HepG2 (cell line): ENCODE data around the gene EFS. TPM values are rescaled to one million over a fixed set of nuclear protein-coding genes. Genes with fewer than 3 reads are reported as not detected.

Experiments
- ATAC-seq: fragments of 200-7000 bp; cut with Tn5 transposase; 3 replicates; pipeline ENCODE4 v1.9.1; 2020; ENCODE audit warnings: mild to moderate bottlenecking, moderate library complexity
- BruUV-seq: library from RNA; stranded (reverse); fragments of 400-500 nt; replicated peaks from 2 replicates; lab custom pipeline; 2021; lab: Mats Ljungman, UMichigan
- CTCF ChIA-PET: fragments of 300-600 bp; formaldehyde crosslinking; extraction: SDS; loops from one replicate; lab custom pipeline; 2021; ENCODE audit warnings: low total read pairs, inconsistent platforms, low intra/inter-chr PET ratio; lab: Yijun Ruan, JAX
- POLR2A ChIA-PET: fragments of 350-600 bp; sonication (Branson Sonifier 250); formaldehyde crosslinking; loops from one replicate; lab custom pipeline; 2020; ENCODE audit warnings: antibody characterized with exemption, inconsistent platforms; lab: Yijun Ruan, JAX
- DNase-seq: peaks from one replicate; pipeline ENCODE4 v3.0.0-alpha.2; 2015; ENCODE audit warnings: low spot score
- FAIRE-seq: peaks from 3 replicates; lab custom pipeline; 2011; peaks lifted over from hg19 to GRCh38; lab: Jason Lieb, UNC
- H2AFZ ChIP-seq: one replicate; pipeline ENCODE4 v1.6.1; 2011; ENCODE audit warnings: low read length, inconsistent platforms
- H3K27ac ChIP-seq: fragments of 300-600 bp; 3 replicates; pipeline ENCODE4 v1.8.0; 2011; ENCODE audit warnings: mixed run types, mild to moderate bottlenecking, mixed read lengths, low read length, inconsistent platforms; ENCODE audit not compliant: insufficient read depth; ENCODE audit errors: extremely low read length
- H3K27me3 ChIP-seq, 2 experiments: fragments of 200-600 bp in 1 of 2; 2 replicates in 1 of 2; 3 replicates in 1 of 2; pipeline versions ENCODE4 v1.6.0 to v1.8.0; 2011; ENCODE audit warnings: low read length in 2 of 2, mild to moderate bottlenecking in 2 of 2, moderate library complexity in 2 of 2, inconsistent platforms in 1 of 2; ENCODE audit not compliant: insufficient read depth in 2 of 2, control insufficient read depth in 1 of 2
- H3K36me3 ChIP-seq, 2 experiments: fragments of 200-600 bp in 1 of 2; replicated peaks in 1 of 2; 2 replicates in 1 of 2; 3 replicates in 1 of 2; pipeline versions ENCODE4 v1.5.1 to v1.8.0; 2011; ENCODE audit warnings: low read length in 2 of 2, inconsistent platforms in 1 of 2; ENCODE audit not compliant: insufficient read depth in 2 of 2, control insufficient read depth in 1 of 2
- H3K4me1 ChIP-seq: 2 replicates; pipeline ENCODE4 v1.5.1; 2012; ENCODE audit warnings: low read length, inconsistent platforms; ENCODE audit not compliant: insufficient read depth
- H3K4me2 ChIP-seq: 2 replicates; pipeline ENCODE4 v1.6.0; 2011; ENCODE audit warnings: low read depth, low read length, inconsistent platforms
- H3K4me3 ChIP-seq, 3 experiments: fragments of 200-600 bp in 1 of 3; sonication (generic), shearing (Covaris generic) in 1 of 3; replicated peaks in 1 of 3; 2 replicates each; pipeline ENCODE4 v1.5.1; 2011 to 2016; ENCODE audit warnings: low read length in 3 of 3, inconsistent platforms in 2 of 3, low read depth in 2 of 3, mild to moderate bottlenecking in 2 of 3, control low read depth in 1 of 3, mixed read lengths in 1 of 3; ENCODE audit not compliant: insufficient read depth in 1 of 3
- H3K79me2 ChIP-seq: one replicate; pipeline ENCODE4 v1.6.1; 2011; ENCODE audit warnings: low read length, inconsistent platforms; ENCODE audit not compliant: insufficient read depth
- H3K9ac ChIP-seq: 2 replicates; pipeline ENCODE4 v1.6.0; 2011; ENCODE audit warnings: mild to moderate bottlenecking, low read depth, low read length, inconsistent platforms; ENCODE audit not compliant: insufficient read depth
- H3K9me3 ChIP-seq: 2 replicates; pipeline ENCODE4 v1.5.1; 2012; ENCODE audit warnings: mild to moderate bottlenecking, low read length
- H4K20me1 ChIP-seq: 2 replicates; pipeline ENCODE4 v1.6.0; 2011; ENCODE audit warnings: inconsistent platforms, mild to moderate bottlenecking, low read length, moderate library complexity; ENCODE audit not compliant: insufficient read depth
- ATF5 ChIP-seq: sonication (generic); formaldehyde crosslinking; IDR thresholded peaks from 2 replicates; pipeline ENCODE4 v1.4.0; 2020; ENCODE audit warnings: mild to moderate bottlenecking, low read depth, missing genetic modification reagents
- ATM ChIP-seq: fragments of 450-650 bp; IDR thresholded peaks from 2 replicates; pipeline ENCODE4 v1.7.1; 2017; ENCODE audit warnings: mild to moderate bottlenecking, borderline replicate concordance
- BHLHE40 ChIP-seq: IDR thresholded peaks from 2 replicates; pipeline ENCODE4 v1.6.1; 2011; ENCODE audit warnings: low read length, improper control_type of control experiment
- CC2D1A ChIP-seq: sonication (generic); formaldehyde crosslinking; IDR thresholded peaks from 2 replicates; pipeline ENCODE4 v1.8.1; 2023; ENCODE audit warnings: mild to moderate bottlenecking, missing genetic modification reagents
- FOXO1 ChIP-seq: sonication (generic); formaldehyde crosslinking; IDR thresholded peaks from 2 replicates; pipeline ENCODE4 v1.4.0; 2020; ENCODE audit warnings: missing genetic modification reagents
- PBX2 ChIP-seq: IDR thresholded peaks from 2 replicates; pipeline ENCODE4 v1.6.1; 2016; ENCODE audit warnings: control low read depth
- RBAK ChIP-seq: sonication (generic); formaldehyde crosslinking; IDR thresholded peaks from 2 replicates; pipeline ENCODE4 v1.5.1; 2020; ENCODE audit warnings: mild to moderate bottlenecking, missing genetic modification reagents
- SCMH1 ChIP-seq: sonication (generic); formaldehyde crosslinking; IDR thresholded peaks from 2 replicates; pipeline ENCODE4 v1.9.0; 2021; ENCODE audit warnings: missing genetic modification reagents, mild to moderate bottlenecking, borderline replicate concordance
- YEATS2 ChIP-seq: sonication (generic); formaldehyde crosslinking; IDR thresholded peaks from 2 replicates; pipeline ENCODE4 v1.4.0; 2020; ENCODE audit warnings: missing genetic modification reagents, borderline replicate concordance
- ZHX1 ChIP-seq: sonication (generic); formaldehyde crosslinking; IDR thresholded peaks from 2 replicates; pipeline ENCODE4 v1.8.1; 2022; ENCODE audit warnings: low read depth, mild to moderate bottlenecking, missing genetic modification reagents
- ZNF225 ChIP-seq: sonication (generic); formaldehyde crosslinking; IDR thresholded peaks from 2 replicates; pipeline ENCODE4 v1.4.0; 2020; ENCODE audit warnings: mild to moderate bottlenecking, missing genetic modification reagents
- ZNF768 ChIP-seq: sonication (generic); formaldehyde crosslinking; IDR thresholded peaks from 2 replicates; pipeline ENCODE4 v1.4.0; 2020; ENCODE audit warnings: missing genetic modification reagents
- ZSCAN12 ChIP-seq: sonication (generic); formaldehyde crosslinking; IDR thresholded peaks from 2 replicates; pipeline ENCODE4 v1.9.0; 2021; ENCODE audit warnings: mild to moderate bottlenecking, missing genetic modification reagents
- WGBS: methylation state at CpG from one replicate; pipeline ENCODE4 v1.1.6; 2017; ENCODE audit warnings: low lambda C conversion rate; 5-methylcytosine and 5-hydroxymethylcytosine counted together
- in situ Hi-C: cut with HindIII; loops from 2 replicates; pipeline ENCODE4 v1.10.0; 2017; ENCODE audit warnings: low pct_unique_long_range_greater_than_20kb; ENCODE audit not compliant: extremely low pct_ligation_motif_present
- intact Hi-C: fragments of 100-400 bp; cut with micrococcal nuclease; formaldehyde crosslinking; loops from one replicate; pipeline ENCODE4 v1.10.0; 2022; ENCODE audit not compliant: unreplicated experiment
- polyA plus RNA-seq, 8 experiments: library from polyadenylated mRNA; depleted of rRNA in 3 of 8; stranded (reverse) in 7 of 8; unstranded in 1 of 8; fragments of >200 nt; fragmentation: Illumina TruSeq in 4 of 8; extraction: Trizol in 4 of 8; gene quantifications; 2 replicates each; pipeline versions ENCODE4 v1.2.1 to v1.2.3, GENCODE V29; 2011 to 2016; ENCODE audit warnings: low read depth in 4 of 8, missing spikeins in 1 of 8, mixed read lengths in 1 of 8; ENCODE audit not compliant: insufficient read depth in 1 of 8
- total RNA-seq, 5 experiments: library from RNA; depleted of rRNA; stranded (reverse); fragments of >200 nt; fragmentation: Illumina TruSeq; extraction: Trizol; gene quantifications; 2 replicates each; pipeline ENCODE4 v1.2.3, GENCODE V29; 2016; ENCODE audit warnings: low read depth in 1 of 5

The EFS gene
- total and polyA plus RNA-seq, 2 of the 13 experiments (the other 11 are each of a cell fraction or from before 2014, with no cell fraction given): not detected

GRCh38 chr14:23406725-23407355, 41.9 kb upstream of the EFS start:
- ATAC-seq: no peak
- no peak for DNase-seq
- CTCF ChIA-PET: no interaction called here
- intact Hi-C loops (no loop called here), in situ Hi-C loops (no loop called here)
- no peak for FAIRE-seq
- POLR2A ChIA-PET: no interaction called here
- H3K27ac ChIP-seq: no peak overlapping the region
- 9% methylated on average over 15 of the region's 15 CpGs for WGBS
- BruUV-seq: no TSS peak
- no peak overlapping the region for H3K4me2 ChIP-seq
- H3K79me2 ChIP-seq: no peaks in the 10 kb centered on the region
- peaks cover 48 to 100% of the 10 kb centered on the region in 2 experiments for H3K27me3 ChIP-seq
- H4K20me1 ChIP-seq: no peaks in the 10 kb centered on the region
- no peaks in the 10 kb centered on the region for H3K4me1 ChIP-seq
- no peak overlapping the region for H3K9ac ChIP-seq
- H3K36me3 ChIP-seq: no peaks in the 10 kb centered on the region
- no peak overlapping the region for H3K4me3 ChIP-seq
- H2AFZ ChIP-seq: no peak overlapping the region
- H3K9me3 ChIP-seq: no peaks in the 10 kb centered on the region
- no peak for TF ChIP-seq FOXO1 (CRISPR knock-in tag)
- TF ChIP-seq ZNF225 (CRISPR knock-in tag): 0 out of 2 replicates have a peak, but pooled peaks have one; percentile 52

- H3K36me3 ChIP-seq: no peaks in the 10 kb centered on the region
- BruUV-seq: no TSS peak
- H3K4me2 ChIP-seq: no peak overlapping the region
- ATAC-seq (no peak), DNase-seq (no peak), FAIRE-seq (no peak)
- H3K4me1 ChIP-seq: no peaks in the 10 kb centered on the region
- 3% methylated on average over 4 of the region's 4 CpGs for WGBS
- no peak overlapping the region for H3K4me3 ChIP-seq
- ChIA-PET CTCF (no interaction called here), POLR2A (no interaction called here)
- H3K27me3 ChIP-seq: peaks cover 52 to 100% of the 10 kb centered on the region in 2 experiments; a peak in 4 of 5 replicates
- in situ Hi-C loops: no loop called here
- no peaks in the 10 kb centered on the region for H3K79me2 ChIP-seq
- H3K9me3 ChIP-seq: no peaks in the 10 kb centered on the region
- no peaks in the 10 kb centered on the region for H4K20me1 ChIP-seq
- H3K27ac ChIP-seq: no peak overlapping the region
- H3K9ac ChIP-seq: no peak overlapping the region
- intact Hi-C loops: no loop called here
- no peak overlapping the region for H2AFZ ChIP-seq
- no peak for TF ChIP-seq ATF5 (CRISPR knock-in tag)
- TF ChIP-seq ZSCAN12 (CRISPR knock-in tag): no peak
- no peak for TF ChIP-seq BHLHE40
- no peak for TF ChIP-seq ATM
- TF ChIP-seq RBAK (CRISPR knock-in tag): no peak
- TF ChIP-seq ZNF768 (CRISPR knock-in tag): no peak
- TF ChIP-seq YEATS2: no peak
- no peak for TF ChIP-seq PBX2 (CRISPR knock-in tag)
- no peak for TF ChIP-seq SCMH1 (CRISPR knock-in tag)
- TF ChIP-seq ZHX1 (CRISPR knock-in tag): no peak
- no peak for TF ChIP-seq CC2D1A (CRISPR knock-in tag)
Observed at GRCh38 chr14:23406244-23406643, 41.3 kb upstream of the EFS start.
